ENCODE measurements around the gene PHLDA2.

PHLDA2 gene, protein sequence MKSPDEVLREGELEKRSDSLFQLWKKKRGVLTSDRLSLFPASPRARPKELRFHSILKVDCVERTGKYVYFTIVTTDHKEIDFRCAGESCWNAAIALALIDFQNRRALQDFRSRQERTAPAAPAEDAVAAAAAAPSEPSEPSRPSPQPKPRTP

DNA sequence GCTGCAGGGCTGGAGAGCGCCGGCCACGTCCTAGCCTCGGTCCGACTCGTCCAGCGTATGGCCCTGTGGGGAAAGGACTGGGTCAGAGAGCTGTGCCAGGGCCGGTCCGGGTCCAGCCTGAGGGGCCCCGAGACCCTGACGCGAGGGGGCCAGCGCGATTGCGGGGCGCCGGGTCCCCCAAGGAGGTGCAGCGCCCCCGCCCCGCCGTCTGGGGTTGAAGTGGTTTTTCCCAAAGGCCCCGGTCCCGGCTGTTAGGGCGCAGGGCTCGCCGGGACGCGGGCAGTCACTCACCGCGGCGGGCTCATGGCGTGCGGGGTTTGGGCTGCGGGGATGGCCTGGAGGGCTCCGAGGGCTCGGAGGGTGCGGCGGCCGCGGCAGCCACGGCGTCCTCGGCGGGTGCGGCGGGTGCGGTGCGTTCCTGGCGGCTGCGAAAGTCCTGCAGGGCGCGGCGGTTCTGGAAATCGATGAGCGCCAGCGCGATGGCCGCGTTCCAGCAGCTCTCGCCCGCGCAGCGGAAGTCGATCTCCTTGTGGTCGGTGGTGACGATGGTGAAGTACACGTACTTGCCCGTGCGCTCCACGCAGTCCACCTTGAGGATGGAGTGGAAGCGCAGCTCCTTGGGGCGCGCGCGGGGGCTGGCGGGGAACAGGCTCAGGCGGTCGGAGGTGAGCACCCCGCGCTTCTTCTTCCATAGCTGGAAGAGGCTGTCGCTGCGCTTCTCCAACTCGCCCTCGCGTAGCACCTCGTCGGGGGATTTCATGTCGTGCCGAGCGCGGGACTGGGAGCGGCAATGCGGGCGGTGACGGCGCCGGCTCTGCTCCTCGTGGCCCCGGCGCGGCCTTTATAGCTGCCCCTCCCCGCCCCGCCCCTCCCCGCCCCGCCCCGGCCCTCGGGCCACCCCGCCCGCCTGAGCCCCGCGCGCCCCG is at the start of gene PHLDA2:
Gene PHLDA2, minus strand, starts transcription at position 816 of the 926 bp plus-strand sequence. Its CDS starts 56 bp downstream, at position 760.
- in situ Hi-C loops (cut with MboI; ENCODE audit: low sequenced_read_pairs), result no loop called here

DNA sequence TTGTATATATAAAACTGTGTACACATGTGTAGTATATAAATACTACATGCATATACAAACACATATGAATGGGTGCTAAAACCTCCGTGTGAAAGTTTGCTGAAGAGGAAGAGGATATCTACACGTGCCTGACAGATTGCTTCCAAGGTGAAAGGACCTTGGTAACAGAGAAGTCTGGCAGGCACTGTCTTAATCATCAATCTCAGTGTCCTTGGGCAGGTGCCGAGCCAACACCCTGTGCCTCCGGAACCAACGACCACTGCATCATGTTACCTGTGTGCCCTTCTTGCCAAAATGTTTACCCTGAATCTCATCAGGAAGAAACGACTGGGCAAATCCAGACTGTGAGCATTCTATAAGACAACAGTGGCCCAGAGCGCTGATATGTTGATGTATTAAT is 47.9 kb upstream of the PHLDA2 start:
- in situ Hi-C loops (cut with MboI; ENCODE audit: low sequenced_read_pairs), result no loop called here

GRCh38 chr11:2976294-2977063 is 47.3 kb upstream of the PHLDA2 start:
- in situ Hi-C loops (cut with MboI; ENCODE audit: low sequenced_read_pairs), result no loop called here

DNA sequence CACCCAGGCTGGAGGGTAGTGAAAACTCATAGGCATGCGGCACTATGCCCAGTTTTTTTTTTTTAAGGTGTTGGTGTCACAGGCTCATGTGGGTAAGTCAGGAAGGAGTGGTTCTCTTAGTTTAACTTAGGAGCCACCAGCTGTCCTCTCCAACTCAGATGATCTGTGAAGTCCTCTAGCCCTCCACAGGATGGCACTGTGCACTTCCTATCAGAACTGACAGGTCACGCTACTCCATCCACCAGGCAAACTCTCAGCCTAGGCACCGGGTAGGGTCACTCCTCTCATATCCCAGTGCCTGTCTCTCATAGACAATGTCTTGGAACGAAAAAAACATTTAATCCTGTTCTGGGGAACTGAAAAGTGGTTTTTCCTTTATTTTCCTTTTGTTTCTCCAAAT is 46.4 kb upstream of the PHLDA2 start:
- in situ Hi-C loops (cut with MboI; ENCODE audit: low sequenced_read_pairs), result no loop called here

GRCh38 chr11:2974272-2974671 is 45.1 kb upstream of the PHLDA2 start:
- in situ Hi-C loops (cut with MboI; ENCODE audit: low sequenced_read_pairs), result no loop called here

DNA sequence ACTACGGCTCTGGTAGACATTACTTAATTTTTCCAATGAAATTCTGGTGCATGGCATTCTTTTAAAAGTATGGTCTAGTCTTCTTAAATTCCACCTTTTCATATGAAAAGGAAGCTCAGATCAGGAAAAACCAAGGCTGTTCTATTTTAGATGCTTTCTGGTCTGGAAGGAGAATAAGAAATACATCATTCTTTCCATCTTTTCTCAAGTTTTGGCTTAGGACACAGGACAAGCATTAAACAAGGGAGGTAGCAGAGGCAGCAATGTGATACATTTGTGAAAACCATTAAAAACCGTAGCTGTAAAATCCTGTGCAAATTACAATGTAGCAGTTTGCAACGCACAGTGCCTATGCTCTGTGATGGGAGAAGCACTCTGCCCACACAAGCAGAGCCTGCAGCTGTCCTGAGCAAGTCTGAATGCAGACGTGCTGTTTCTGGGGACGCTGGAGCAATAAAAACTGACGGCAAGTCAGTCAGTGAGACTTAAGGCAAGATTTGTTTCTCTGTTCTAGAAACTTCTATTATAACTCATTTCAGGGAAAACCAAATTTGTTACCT is 39.2 kb upstream of the PHLDA2 start:
- in situ Hi-C loops (cut with MboI; ENCODE audit: low sequenced_read_pairs), result no loop called here

GRCh38 chr11:2964782-2965181 is 35.6 kb upstream of the PHLDA2 start:
- in situ Hi-C loops (cut with MboI; ENCODE audit: low sequenced_read_pairs), result no loop called here

DNA sequence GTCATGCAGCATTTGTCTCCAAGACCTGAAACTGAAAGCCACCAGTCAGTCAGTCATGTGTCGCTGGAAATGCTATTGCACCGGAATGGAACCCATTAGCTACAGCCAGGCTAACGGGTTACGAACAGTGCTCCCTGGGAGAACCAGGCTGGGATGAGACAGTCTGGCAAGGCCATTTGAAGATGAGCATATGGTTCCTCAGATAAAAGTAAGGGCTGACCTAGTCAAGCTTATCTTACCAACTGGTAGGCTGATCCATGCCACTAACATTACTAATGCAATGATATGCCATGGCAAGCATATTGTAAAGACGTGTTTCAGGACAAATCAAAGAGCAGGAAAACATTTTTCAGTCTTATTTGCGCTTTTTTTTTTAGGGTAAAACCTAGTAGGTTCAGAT is 34.5 kb upstream of the PHLDA2 start:
- in situ Hi-C loops (cut with MboI; ENCODE audit: low sequenced_read_pairs), result no loop called here

DNA sequence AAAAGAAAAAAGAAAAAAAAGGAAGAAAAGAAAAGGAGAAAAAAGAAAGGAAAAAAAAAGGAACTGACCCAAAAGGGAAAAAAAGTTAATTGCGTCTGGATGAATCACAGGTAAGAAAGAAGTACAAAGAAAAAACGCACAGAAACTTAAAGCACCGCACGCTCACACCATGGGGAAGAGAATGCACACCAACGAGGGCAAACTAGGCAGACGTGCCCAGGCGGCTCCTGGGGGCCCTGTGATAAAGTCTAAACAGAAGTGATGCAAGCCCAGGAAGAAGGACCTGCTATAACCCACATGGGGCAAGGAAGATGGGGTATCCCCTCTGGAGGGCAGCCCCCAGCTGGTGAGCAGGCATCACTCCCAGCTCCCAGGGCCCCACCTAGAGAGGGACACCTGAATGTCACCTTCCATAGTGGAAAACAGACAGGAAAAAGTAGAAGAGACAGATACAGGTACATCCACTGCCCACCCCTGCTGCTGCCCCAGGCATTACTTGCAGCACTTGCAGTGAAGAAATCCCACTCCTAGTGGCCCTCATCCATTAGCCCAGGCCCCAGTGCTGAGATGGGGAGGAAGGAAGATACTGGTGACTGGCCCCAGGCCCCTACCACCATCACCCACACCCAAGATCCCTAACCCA is 34.0 kb upstream of the PHLDA2 start:
- in situ Hi-C loops (cut with MboI; ENCODE audit: low sequenced_read_pairs), result no loop called here

DNA sequence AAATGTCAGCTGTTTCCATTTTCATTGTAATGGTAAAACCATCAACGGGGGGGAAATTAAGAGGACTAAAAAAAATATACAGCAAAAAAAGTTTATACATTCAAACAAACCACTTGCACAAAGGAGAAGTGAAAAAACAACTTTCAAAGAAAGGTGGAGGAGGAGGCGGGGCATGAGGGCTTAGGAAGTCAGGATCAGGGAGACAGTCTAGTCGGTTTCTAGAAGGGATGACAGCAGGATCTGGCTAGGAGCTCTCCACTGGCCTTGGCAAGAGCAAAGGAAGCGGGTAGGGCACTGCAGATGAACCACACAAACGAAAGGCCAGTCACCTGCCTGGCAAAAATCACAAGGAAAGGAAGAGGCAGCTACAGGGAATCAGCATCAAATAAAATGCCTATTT is 31.9 kb upstream of the PHLDA2 start:
- in situ Hi-C loops (cut with MboI; ENCODE audit: low sequenced_read_pairs), result no loop called here

DNA sequence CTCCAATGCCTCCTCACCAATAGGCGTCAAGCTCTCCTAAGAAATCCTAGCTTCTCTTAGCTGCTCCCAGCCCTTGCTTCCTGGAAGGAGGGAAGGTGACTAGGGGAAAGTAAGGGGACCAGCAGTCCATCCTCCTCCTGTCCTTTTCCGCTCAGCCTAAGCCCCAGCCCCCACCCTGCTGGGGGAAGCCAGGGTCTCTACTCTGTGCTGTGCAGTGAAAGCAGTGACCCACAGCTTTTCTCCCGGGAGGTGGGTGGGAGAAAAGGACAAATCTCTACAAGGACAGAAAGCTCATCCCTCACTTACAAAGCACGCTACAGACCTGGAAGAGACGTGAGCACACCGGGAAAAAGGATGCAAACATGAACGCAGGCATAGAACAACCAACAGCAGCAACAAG is 30.9 kb upstream of the PHLDA2 start:
- in situ Hi-C loops (cut with MboI; ENCODE audit: low sequenced_read_pairs), result no loop called here

GRCh38 chr11:2958251-2958650 is 29.0 kb upstream of the PHLDA2 start:
- in situ Hi-C loops (cut with MboI; ENCODE audit: low sequenced_read_pairs), result no loop called here

DNA sequence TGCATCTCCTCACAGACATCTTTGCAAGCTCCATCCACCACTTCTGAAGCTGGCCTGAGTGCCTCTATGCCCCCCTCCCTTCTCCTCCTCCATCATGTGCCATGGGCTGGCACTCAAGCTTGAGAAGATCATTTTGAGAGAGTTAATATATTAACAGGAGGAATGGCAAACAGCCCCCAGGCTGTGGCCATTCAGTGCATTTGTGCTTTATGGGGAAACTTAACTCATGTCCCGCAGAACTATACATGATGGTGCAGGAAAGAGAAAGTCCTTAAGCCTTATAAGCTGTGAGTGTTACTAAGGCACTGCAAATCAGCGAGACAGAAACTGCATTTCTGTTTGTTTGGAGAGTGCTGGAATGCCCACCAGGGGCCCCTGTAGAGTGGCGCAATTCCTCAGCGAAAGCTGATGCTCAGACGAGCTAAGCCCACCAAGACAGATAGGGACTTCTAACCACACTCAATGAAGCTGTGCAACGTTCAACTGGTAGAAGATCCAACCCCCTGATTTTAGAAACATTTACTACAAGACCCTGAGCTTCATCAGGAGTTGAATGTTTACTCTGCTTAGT is 26.8 kb upstream of the PHLDA2 start:
- in situ Hi-C loops (cut with MboI; ENCODE audit: low sequenced_read_pairs), result no loop called here

DNA sequence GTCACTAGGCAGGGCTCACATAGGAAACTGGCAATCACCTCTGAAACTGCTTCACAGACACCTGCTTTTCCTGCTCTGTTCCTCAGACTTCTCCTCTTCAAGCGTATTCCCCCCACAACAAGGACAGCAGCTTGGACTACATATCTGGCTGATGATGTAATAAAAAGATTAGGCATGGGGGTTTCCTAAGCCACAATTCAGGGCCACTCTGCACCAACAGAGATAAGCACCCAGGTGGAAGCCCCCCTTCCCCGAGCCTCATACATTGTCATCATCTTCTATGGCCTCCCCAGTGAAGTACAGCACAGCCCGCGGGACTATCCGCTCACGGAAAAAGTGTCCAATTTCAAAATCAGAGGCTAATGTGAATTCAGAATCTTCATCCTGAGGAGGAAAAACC is 25.0 kb upstream of the PHLDA2 start:
- in situ Hi-C loops (cut with MboI; ENCODE audit: low sequenced_read_pairs), result no loop called here

DNA sequence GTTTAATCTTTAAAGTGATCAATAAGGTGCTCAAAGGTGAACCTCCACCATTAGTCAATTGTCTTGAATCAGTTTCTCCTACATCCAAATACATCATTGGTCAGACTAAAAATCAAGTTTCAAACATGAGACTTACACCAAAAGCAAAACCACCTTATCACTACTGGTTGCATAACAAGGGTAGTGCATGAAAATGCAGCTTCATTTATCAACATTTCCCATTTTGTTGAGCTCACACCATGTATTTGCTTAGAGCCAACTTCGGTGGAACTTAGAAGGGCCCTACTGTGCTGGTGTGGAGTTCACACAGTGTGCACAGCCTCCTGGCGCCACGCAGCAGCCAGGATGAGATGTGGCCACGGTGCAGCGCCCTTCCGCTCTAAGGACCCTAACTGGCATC is 23.1 kb upstream of the PHLDA2 start:
- in situ Hi-C loops (cut with MboI; ENCODE audit: low sequenced_read_pairs), result no loop called here

- in situ Hi-C loops (cut with MboI; ENCODE audit: low sequenced_read_pairs), result no loop called here
Measured at GRCh38 chr11:2951231-2952110, 22.3 kb upstream of the PHLDA2 start.

- in situ Hi-C loops (cut with MboI; ENCODE audit: low sequenced_read_pairs), result no loop called here
Measured at GRCh38 chr11:2950825-2951224, 21.6 kb upstream of the PHLDA2 start.

- in situ Hi-C loops (cut with MboI; ENCODE audit: low sequenced_read_pairs), result no loop called here
Measured at GRCh38 chr11:2949920-2950319, 20.7 kb upstream of the PHLDA2 start.

DNA sequence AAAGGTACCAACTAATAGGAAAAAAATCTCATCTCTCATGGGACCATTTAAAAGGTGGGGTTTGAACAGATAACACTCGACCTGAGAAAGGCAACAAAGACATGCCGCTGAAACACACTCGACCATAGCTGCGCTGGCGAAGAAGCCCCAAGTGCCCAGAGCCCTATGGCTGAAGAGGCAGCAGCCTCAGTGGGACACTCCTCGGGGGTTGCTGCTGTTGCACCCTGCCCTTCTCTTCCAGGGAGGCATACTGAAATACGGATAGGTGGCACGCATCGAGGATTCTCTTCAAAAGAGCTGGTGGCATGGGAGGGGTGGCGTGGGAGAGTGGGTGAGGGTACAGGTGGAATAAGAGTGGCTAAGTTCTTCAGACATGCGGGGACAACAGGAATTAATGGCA is 18.5 kb upstream of the PHLDA2 start:
- in situ Hi-C loops (cut with MboI; ENCODE audit: low sequenced_read_pairs), result no loop called here

Data from HL-60/S4 (cell line).